DMS153 (cell line): ENCODE measurements around the gene RAB6B.

Experiments
- DNase-seq: peaks from one replicate; lab custom pipeline; 2025; lab: John Stamatoyannopoulos, UW

The RAB6B gene

GRCh38 chr3:133894353-133895207 is 1.1 kb downstream of the RAB6B start:
- no peak for DNase-seq

GRCh38 chr3:133893683-133894352 is 1.9 kb downstream of the RAB6B start:
- DNase-seq = no peak

GRCh38 chr3:133892541-133893231 is 3.0 kb downstream of the RAB6B start:
- no peak for DNase-seq

GRCh38 chr3:133891662-133892378 is 3.9 kb downstream of the RAB6B start:
- no peak for DNase-seq

GRCh38 chr3:133890972-133891644 is 4.6 kb downstream of the RAB6B start:
- DNase-seq = no peak

GRCh38 chr3:133890037-133890436 is 5.6 kb downstream of the RAB6B start:
- DNase-seq = no peak

- DNase-seq = no peak
Observed at GRCh38 chr3:133888726-133889340, 6.8 kb downstream of the RAB6B start.

GRCh38 chr3:133887803-133888703 is 7.6 kb downstream of the RAB6B start:
- no peak for DNase-seq

GRCh38 chr3:133887074-133887802 is 8.4 kb downstream of the RAB6B start:
- DNase-seq = no peak

GRCh38 chr3:133886031-133886722 is 9.5 kb downstream of the RAB6B start:
- no peak for DNase-seq

- DNase-seq = no peak
Observed at GRCh38 chr3:133884887-133885711, 10.6 kb downstream of the RAB6B start.

- DNase-seq = no peak
Observed at GRCh38 chr3:133884054-133884886, 11.4 kb downstream of the RAB6B start.

GRCh38 chr3:133883641-133884040 is 12.0 kb downstream of the RAB6B start:
- DNase-seq = no peak

GRCh38 chr3:133882986-133883586 is 12.6 kb downstream of the RAB6B start:
- no peak for DNase-seq

GRCh38 chr3:133881939-133882825 is 13.5 kb downstream of the RAB6B start:
- DNase-seq = no peak
